K562 (cell line): Measurements from ENCODE around the gene FOXD2. TPM values are rescaled to one million over a fixed set of nuclear protein-coding genes. Genes with fewer than 3 reads are reported as not detected.

Experiments
- ATF3 ChIP-seq, 2 experiments: fragments of 450-650 bp in 1 of 2; sonication (generic) in 1 of 2; formaldehyde crosslinking in 1 of 2; IDR thresholded peaks in 1 of 2; conservative IDR thresholded peaks in 1 of 2; 2 replicates each; pipeline versions ENCODE4 v1.6.1 to v1.8.1; 2016 to 2023; ENCODE audit warnings: mild to moderate bottlenecking in 2 of 2, moderate library complexity in 2 of 2, inconsistent platforms in 1 of 2, missing genetic modification reagents in 1 of 2
- CCNT2 ChIP-seq: IDR thresholded peaks from 2 replicates; pipeline ENCODE4 v1.6.1; 2011; ENCODE audit warnings: borderline replicate concordance, low read depth, mild to moderate bottlenecking, moderate library complexity, mixed read lengths, low read length; ENCODE audit not compliant: insufficient read length; ENCODE audit errors: extremely low read depth
- ERF ChIP-seq: fragments of 450-650 bp; formaldehyde crosslinking; IDR thresholded peaks from 2 replicates; pipeline ENCODE4 v1.4.0; 2020; ENCODE audit warnings: mild to moderate bottlenecking, mixed read lengths
- EWSR1 ChIP-seq: fragments of 450-650 bp; IDR thresholded peaks from 2 replicates; pipeline ENCODE4 v1.6.1; 2018; ENCODE audit warnings: borderline replicate concordance, mild to moderate bottlenecking, low read depth, moderate library complexity; ENCODE audit not compliant: partially characterized antibody
- FOXP1 ChIP-seq: sonication (generic); formaldehyde crosslinking; IDR thresholded peaks from 2 replicates; pipeline ENCODE4 v1.8.0; 2022; ENCODE audit warnings: mild to moderate bottlenecking, missing genetic modification reagents
- GATAD2B ChIP-seq: fragments of 450-650 bp; IDR thresholded peaks from 2 replicates; pipeline ENCODE4 v1.6.1; 2017; ENCODE audit warnings: mild to moderate bottlenecking, borderline replicate concordance
- HDAC8 ChIP-seq: fragments of 450-650 bp; IDR thresholded peaks from 2 replicates; pipeline ENCODE4 v1.6.1; 2016; ENCODE audit warnings: mild to moderate bottlenecking, missing genetic modification characterization, moderate library complexity, missing compliant biosample characterization
- JUNB ChIP-seq: fragments of 450-650 bp; formaldehyde crosslinking; conservative IDR thresholded peaks from 2 replicates; pipeline ENCODE4 v1.4.0; 2020; ENCODE audit warnings: mild to moderate bottlenecking
- NBN ChIP-seq: fragments of 450-650 bp; IDR thresholded peaks from 2 replicates; pipeline ENCODE4 v1.6.1; 2016; ENCODE audit warnings: low read depth, mild to moderate bottlenecking
- NR2F6 ChIP-seq: fragments of 450-650 bp; formaldehyde crosslinking; IDR thresholded peaks from 2 replicates; pipeline ENCODE4 v1.4.0; 2020; ENCODE audit warnings: mild to moderate bottlenecking
- RHOXF2B ChIP-seq: fragments of 250-450 bp; sonication (Bioruptor Pico); conservative IDR thresholded peaks from 2 replicates; pipeline ENCODE4 v1.5.1; 2021
- SAFB2 ChIP-seq: fragments of 200-400 bp; formaldehyde crosslinking; IDR thresholded peaks from 2 replicates; pipeline ENCODE4 v1.6.1; 2018; ENCODE audit warnings: borderline replicate concordance, low read length, low read depth, moderate library complexity; ENCODE audit not compliant: severe bottlenecking
- SOX6 ChIP-seq: fragments of 450-650 bp; IDR thresholded peaks from 2 replicates; pipeline ENCODE4 v1.6.1; 2014; ENCODE audit warnings: mild to moderate bottlenecking
- SUPT5H ChIP-seq: fragments of 450-650 bp; IDR thresholded peaks from 2 replicates; pipeline ENCODE4 v1.6.1; 2016
- TAF7 ChIP-seq: fragments of 450-650 bp; IDR thresholded peaks from 2 replicates; pipeline ENCODE4 v1.6.1; 2016; ENCODE audit warnings: missing genetic modification characterization, missing compliant biosample characterization
- ZNF121 ChIP-seq: sonication (generic); formaldehyde crosslinking; conservative IDR thresholded peaks from 2 replicates; pipeline ENCODE4 v1.8.0; 2022; ENCODE audit warnings: missing genetic modification reagents
- ZNF436 ChIP-seq: fragments of 250-450, 450-650 bp; sonication (Bioruptor Pico); formaldehyde crosslinking; IDR thresholded peaks from 2 replicates; pipeline ENCODE4 v1.7.0; 2020; ENCODE audit warnings: mild to moderate bottlenecking
- ZNF507 ChIP-seq: conservative IDR thresholded peaks from 2 replicates; pipeline ENCODE4 v1.6.1; 2017; ENCODE audit warnings: missing genetic modification characterization, missing compliant biosample characterization
- ZNF699 ChIP-seq: fragments of 250-450 bp; sonication (Bioruptor Pico); IDR thresholded peaks from 2 replicates; pipeline ENCODE4 v1.8.0; 2021; ENCODE audit warnings: mild to moderate bottlenecking, moderate library complexity; ENCODE audit not compliant: insufficient replicate concordance
- polyA plus RNA-seq, 8 experiments: library from polyadenylated mRNA; depleted of rRNA in 4 of 8; stranded (reverse) in 5 of 8; unstranded in 3 of 8; fragments of >200 nt; fragmentation: Nextera tagmentation in 2 of 8; fragmentation: Illumina TruSeq in 1 of 8; extraction: Ambion mirVana in 2 of 8; extraction: Trizol in 1 of 8; gene quantifications; 2 replicates each; pipeline versions ENCODE4 v1.2.1 to v1.2.3, GENCODE V29; 2011 to 2014; ENCODE audit warnings: inconsistent platforms in 1 of 8, missing spikeins in 1 of 8
- total RNA-seq, 7 experiments: library from RNA; depleted of rRNA in 6 of 7; stranded (reverse); fragments of >200 nt in 6 of 7; fragmentation: Illumina TruSeq in 2 of 7; extraction: Trizol in 2 of 7; gene quantifications; 2 replicates each; pipeline versions ENCODE4 v1.2.1 to v1.2.3, GENCODE V29; 2011 to 2021; ENCODE audit warnings: low replicate concordance in 1 of 7
- TF ChIP-seq, protein P1 (sequence below): conservative IDR thresholded peaks from 2 replicates; pipeline ENCODE4 v1.6.1; 2011; ENCODE audit warnings: low read depth, mild to moderate bottlenecking, low read length; ENCODE audit not compliant: control insufficient read depth

FOXD2 gene
- total and polyA plus RNA-seq, 9 of the 15 experiments (the other 6 are each of a cell fraction or from before 2014, with no cell fraction given): 0.06 to 1.2 (median 0.22) TPM

DNA sequence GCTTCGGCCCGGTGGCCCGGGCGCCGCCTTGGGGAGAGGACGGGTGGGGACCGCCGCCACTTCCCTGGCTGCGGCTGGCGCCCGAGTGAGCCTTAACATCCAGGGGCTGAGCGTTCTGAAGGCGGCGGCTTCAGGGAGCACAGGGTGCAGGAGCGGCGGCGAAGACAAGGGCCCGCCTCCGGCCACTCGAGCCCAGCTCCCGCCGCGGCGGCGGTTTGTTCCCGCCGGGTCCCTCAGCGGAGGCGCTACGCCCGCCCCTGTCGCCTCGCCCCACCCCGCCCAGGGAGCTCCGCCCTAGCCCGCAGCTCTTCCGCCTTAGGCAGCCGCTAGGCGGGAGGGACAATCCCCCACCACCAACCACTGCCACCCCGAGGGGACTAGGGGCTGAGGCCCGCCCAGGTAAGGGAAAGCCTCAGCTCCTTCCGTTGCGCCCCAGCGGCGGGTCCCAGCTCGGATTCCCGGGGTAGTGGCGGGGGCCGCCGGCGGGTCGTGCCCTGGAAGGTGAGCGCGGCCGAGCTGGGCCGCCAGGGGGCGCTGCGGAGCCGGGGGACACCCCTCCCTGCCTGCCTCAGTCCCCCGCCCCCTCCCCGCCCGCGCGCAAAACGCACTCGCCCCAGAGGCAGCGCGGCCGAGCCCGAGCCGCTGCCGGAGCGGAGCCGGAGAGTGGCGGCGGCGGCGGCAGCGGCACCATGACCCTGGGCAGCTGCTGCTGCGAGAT lies at the start of gene FOXD2 (continued):
- TF ChIP-seq SAFB2 (no peak), ZNF507 (tag) (no peak), SOX6 (no peak), ZNF121 (CRISPR knock-in tag) (no peak), JUNB (CRISPR knock-in tag) (no peak), ZNF436 (no peak), CCNT2 (peak; percentile 55), FOXP1 (no peak; the same call in 1 of the 2 replicates), SUPT5H (peak; percentile 80), NR2F6 (CRISPR knock-in tag) (no peak), ZNF699 (CRISPR knock-in tag) (no peak), RHOXF2B (CRISPR knock-in tag) (no peak), NBN (no peak), ATF3 (IDR thresholded peaks at IDR 0.05) (no peak), ATF3 (CRISPR knock-in tag; conservative IDR thresholded peaks at IDR 0.05) (no peak), GATAD2B (peak; percentile 82), ERF (CRISPR knock-in tag) (no peak; the same call in 1 of the 2 replicates), HDAC8 (tag) (peak; percentile 43; the same call in 1 of the 2 replicates), TAF7 (no peak), EWSR1 (no peak)
- TF ChIP-seq, protein P1, sequence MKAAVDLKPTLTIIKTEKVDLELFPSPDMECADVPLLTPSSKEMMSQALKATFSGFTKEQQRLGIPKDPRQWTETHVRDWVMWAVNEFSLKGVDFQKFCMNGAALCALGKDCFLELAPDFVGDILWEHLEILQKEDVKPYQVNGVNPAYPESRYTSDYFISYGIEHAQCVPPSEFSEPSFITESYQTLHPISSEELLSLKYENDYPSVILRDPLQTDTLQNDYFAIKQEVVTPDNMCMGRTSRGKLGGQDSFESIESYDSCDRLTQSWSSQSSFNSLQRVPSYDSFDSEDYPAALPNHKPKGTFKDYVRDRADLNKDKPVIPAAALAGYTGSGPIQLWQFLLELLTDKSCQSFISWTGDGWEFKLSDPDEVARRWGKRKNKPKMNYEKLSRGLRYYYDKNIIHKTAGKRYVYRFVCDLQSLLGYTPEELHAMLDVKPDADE: no peak; the same call in none of the 2 replicates
